SJSA1 (cell line): ENCODE data around the gene SLC36A1. TPM values are rescaled to one million over a fixed set of nuclear protein-coding genes. Genes with fewer than 3 reads are reported as not detected.
"Not testable (repeated sequence)": the region's sequence is repeated elsewhere in the genome, so short reads cannot be mapped to it uniquely, and the experiment has no call there.

Experiments used
- DNase-seq, 2 experiments: peaks; one replicate each; pipeline ENCODE4 v3.0.0-alpha.2; 2015 to 2020; ENCODE audit warnings: low spot score in 2 of 2, low read depth in 1 of 2
- H3K27ac ChIP-seq: fragments of 250-450 bp; sonication (Bioruptor Pico); 2 replicates; pipeline ENCODE4 v1.5.1; 2020; ENCODE audit warnings: mild to moderate bottlenecking, moderate library complexity
- H3K27me3 ChIP-seq: fragments of 250-450 bp; sonication (Bioruptor Pico); replicated peaks from 2 replicates; pipeline ENCODE4 v1.5.1; 2020; ENCODE audit warnings: mild to moderate bottlenecking, moderate library complexity
- H3K36me3 ChIP-seq: fragments of 250-450 bp; sonication (Bioruptor Pico); 2 replicates; pipeline ENCODE4 v1.5.1; 2020; ENCODE audit warnings: mild to moderate bottlenecking
- H3K4me1 ChIP-seq: fragments of 250-450 bp; sonication (Bioruptor Pico); replicated peaks from 2 replicates; pipeline ENCODE4 v1.6.1; 2021; ENCODE audit warnings: mild to moderate bottlenecking
- H3K4me3 ChIP-seq: fragments of 250-450 bp; sonication (Bioruptor Pico); 2 replicates; pipeline ENCODE4 v1.5.1; 2020; ENCODE audit warnings: mild to moderate bottlenecking
- H3K9me3 ChIP-seq: fragments of 250-450 bp; sonication (Bioruptor Pico); replicated peaks from 2 replicates; pipeline ENCODE4 v1.5.1; 2020; ENCODE audit warnings: mild to moderate bottlenecking
- total RNA-seq: library from RNA; depleted of rRNA; stranded (reverse); fragments of >200 nt; shearing (Covaris generic); gene quantifications from 2 replicates; pipeline ENCODE4 v1.2.3, GENCODE V29; 2014

Gene SLC36A1
- total RNA-seq, 1 experiment from 2014 or later, result 20.8 TPM

DNA sequence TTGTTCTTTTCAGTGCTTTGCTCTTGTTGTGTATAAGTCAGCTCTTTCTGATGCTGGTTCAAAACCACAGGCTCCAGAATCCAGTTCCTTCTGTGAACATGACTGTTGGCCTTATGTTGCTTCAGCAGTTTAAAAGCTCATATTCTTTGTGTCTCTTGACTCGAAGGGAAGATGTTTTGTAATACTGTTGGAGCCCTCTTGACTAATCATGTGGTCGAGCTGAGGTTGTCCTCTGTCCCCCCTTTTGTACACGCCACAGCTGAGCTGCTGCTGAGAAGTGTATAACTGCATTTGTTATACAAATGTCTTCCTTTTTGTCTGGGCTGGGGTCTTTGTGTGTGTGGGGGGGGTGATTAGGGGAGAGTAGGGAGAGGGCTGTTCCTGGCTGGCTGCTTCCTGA is 35.8 kb downstream of the SLC36A1 start:
- no peak overlapping the region for H3K27ac ChIP-seq
- peaks cover 62% of the 10 kb centered on the region for H3K36me3 ChIP-seq
- H3K4me1 ChIP-seq, result no peaks in the 10 kb centered on the region
- DNase-seq, result no peak
- no peak overlapping the region for H3K4me3 ChIP-seq
- H3K27me3 ChIP-seq, result no peaks in the 10 kb centered on the region
- no peaks in the 10 kb centered on the region for H3K9me3 ChIP-seq

GRCh38 chr5:151483647-151484046 is 36.2 kb downstream of the SLC36A1 start:
- H3K36me3 ChIP-seq, result peaks cover 65% of the 10 kb centered on the region
- H3K4me1 ChIP-seq, result no peaks in the 10 kb centered on the region
- H3K27me3 ChIP-seq, result no peaks in the 10 kb centered on the region
- DNase-seq, result no peak
- H3K4me3 ChIP-seq, result no peak overlapping the region
- H3K27ac ChIP-seq, result no peak overlapping the region
- no peaks in the 10 kb centered on the region for H3K9me3 ChIP-seq

- no peak overlapping the region for H3K27ac ChIP-seq
- H3K36me3 ChIP-seq, result peaks cover 53% of the 10 kb centered on the region
- H3K4me1 ChIP-seq, result no peaks in the 10 kb centered on the region
- H3K27me3 ChIP-seq, result no peaks in the 10 kb centered on the region
- DNase-seq, result no peak
- H3K4me3 ChIP-seq, result no peak overlapping the region
- no peaks in the 10 kb centered on the region for H3K9me3 ChIP-seq
Measured at GRCh38 chr5:151487544-151487943, 40.1 kb downstream of the SLC36A1 start.

- no peak for DNase-seq
- no peaks in the 10 kb centered on the region for H3K27me3 ChIP-seq
- H3K36me3 ChIP-seq, result peaks cover 40% of the 10 kb centered on the region
- no peaks in the 10 kb centered on the region for H3K4me1 ChIP-seq
- no peak overlapping the region for H3K27ac ChIP-seq
- H3K9me3 ChIP-seq, result no peaks in the 10 kb centered on the region
- H3K4me3 ChIP-seq, result no peak overlapping the region
Measured at GRCh38 chr5:151490627-151491026, 43.2 kb downstream of the SLC36A1 start.

DNA sequence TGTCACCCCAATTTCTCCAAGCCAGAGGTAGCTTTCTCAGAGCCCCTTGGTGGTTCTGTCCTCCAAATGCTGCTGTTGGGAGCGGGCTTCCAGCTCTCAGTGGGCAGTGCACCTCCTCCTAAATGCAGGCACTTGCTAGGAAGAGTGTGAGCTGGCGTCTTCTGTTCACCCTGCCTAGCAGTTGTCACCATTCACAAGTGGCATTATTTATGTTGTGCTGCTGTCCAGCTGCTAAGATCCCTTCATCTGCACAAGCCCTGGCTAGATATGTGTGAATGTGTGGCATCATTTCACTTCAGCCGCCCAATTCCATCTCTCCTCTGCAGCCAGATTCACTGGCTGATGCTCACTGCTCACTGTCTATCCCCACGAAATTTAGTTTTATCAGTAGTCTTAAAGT is 43.7 kb downstream of the SLC36A1 start:
- DNase-seq, result no peak
- no peak overlapping the region for H3K27ac ChIP-seq
- no peak overlapping the region for H3K4me3 ChIP-seq
- H3K9me3 ChIP-seq, result no peaks in the 10 kb centered on the region
- no peaks in the 10 kb centered on the region for H3K27me3 ChIP-seq
- no peaks in the 10 kb centered on the region for H3K4me1 ChIP-seq
- peaks cover 36% of the 10 kb centered on the region for H3K36me3 ChIP-seq

- Histone ChIP-seq H3K4me3 (no peak overlapping the region), H3K4me1 (no peaks in the 10 kb centered on the region), H3K27ac (no peak overlapping the region), H3K27me3 (no peaks in the 10 kb centered on the region), H3K9me3 (no peaks in the 10 kb centered on the region), H3K36me3 (peaks cover 19% of the 10 kb centered on the region)
- DNase-seq, result no peak
Measured at GRCh38 chr5:151492729-151493128, 45.3 kb downstream of the SLC36A1 start.

DNA sequence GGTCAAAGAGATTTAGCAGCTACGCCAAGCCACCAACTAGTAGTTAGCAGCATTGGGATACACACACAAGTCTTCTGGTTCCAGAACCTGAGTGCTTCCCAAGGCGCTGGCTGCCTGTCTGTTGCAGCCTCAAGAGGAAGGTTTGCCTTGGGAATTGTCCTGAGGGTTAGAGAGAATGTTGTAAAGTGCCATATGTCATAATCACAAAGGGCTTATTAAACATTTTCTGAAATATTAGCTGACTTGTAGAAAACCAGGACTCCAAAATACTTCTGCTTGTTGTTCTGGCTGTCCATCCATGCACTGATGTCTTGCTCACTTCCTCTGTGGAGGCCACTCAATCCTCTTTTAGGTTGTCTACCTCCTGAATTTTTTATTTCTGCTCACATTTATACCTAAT is 46.3 kb downstream of the SLC36A1 start:
- no peak for DNase-seq
- no peaks in the 10 kb centered on the region for H3K9me3 ChIP-seq
- H3K27ac ChIP-seq, result no peak overlapping the region
- H3K27me3 ChIP-seq, result no peaks in the 10 kb centered on the region
- no peaks in the 10 kb centered on the region for H3K4me1 ChIP-seq
- no peak overlapping the region for H3K4me3 ChIP-seq
- peaks cover 10% of the 10 kb centered on the region for H3K36me3 ChIP-seq

- Histone ChIP-seq H3K4me3 (no peak overlapping the region), H3K27me3 (no peaks in the 10 kb centered on the region), H3K4me1 (no peaks in the 10 kb centered on the region), H3K27ac (no peak overlapping the region), H3K36me3 (peaks cover 1% of the 10 kb centered on the region; the same call in 1 of the 2 replicates), H3K9me3 (no peaks in the 10 kb centered on the region)
- no peak for DNase-seq
Measured at GRCh38 chr5:151495320-151495719, 47.9 kb downstream of the SLC36A1 start.

- DNase-seq, result no peak
- Histone ChIP-seq H3K27ac (no peak overlapping the region), H3K4me1 (no peaks in the 10 kb centered on the region), H3K36me3 (no peaks in the 10 kb centered on the region), H3K27me3 (no peaks in the 10 kb centered on the region), H3K4me3 (no peak overlapping the region), H3K9me3 (no peaks in the 10 kb centered on the region)
Measured at GRCh38 chr5:151496041-151496484, 48.7 kb downstream of the SLC36A1 start.

DNA sequence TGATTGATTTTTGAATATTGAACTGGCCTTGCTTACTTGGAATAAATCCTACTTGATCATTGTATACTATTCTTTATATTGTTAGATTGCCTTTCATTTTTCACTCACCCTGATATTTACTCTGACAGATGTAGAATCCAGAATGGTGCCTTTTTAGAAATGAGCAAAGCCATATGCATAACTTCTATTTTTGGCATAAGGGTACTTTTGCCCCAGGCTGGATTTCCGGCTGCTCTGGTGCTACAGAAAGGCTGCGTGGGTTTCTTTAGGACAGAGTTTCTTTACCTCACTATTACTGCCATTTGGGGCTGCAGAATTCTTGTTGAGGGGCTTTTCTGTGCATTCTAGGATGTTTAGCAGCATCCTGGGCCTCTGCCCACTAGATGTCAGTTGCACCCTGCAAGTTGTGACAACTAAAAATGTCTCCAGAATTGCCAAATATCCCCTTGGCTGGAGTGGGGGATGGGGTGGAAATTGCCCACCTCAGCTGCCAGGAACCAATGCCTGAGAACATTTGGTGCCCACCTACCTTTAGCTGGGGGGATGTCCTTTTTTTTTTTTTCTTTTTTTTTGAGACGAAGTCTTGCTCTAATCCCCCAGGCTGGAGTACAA is 50.1 kb downstream of the SLC36A1 start:
- Histone ChIP-seq H3K4me1 (no peaks in the 10 kb centered on the region), H3K9me3 (no peaks in the 10 kb centered on the region), H3K27me3 (no peaks in the 10 kb centered on the region), H3K27ac (no peak overlapping the region), H3K36me3 (no peaks in the 10 kb centered on the region), H3K4me3 (no peak overlapping the region)
- no peak for DNase-seq

- no peak for DNase-seq
Measured at GRCh38 chr5:151498395-151499155, 51.2 kb downstream of the SLC36A1 start.

DNA sequence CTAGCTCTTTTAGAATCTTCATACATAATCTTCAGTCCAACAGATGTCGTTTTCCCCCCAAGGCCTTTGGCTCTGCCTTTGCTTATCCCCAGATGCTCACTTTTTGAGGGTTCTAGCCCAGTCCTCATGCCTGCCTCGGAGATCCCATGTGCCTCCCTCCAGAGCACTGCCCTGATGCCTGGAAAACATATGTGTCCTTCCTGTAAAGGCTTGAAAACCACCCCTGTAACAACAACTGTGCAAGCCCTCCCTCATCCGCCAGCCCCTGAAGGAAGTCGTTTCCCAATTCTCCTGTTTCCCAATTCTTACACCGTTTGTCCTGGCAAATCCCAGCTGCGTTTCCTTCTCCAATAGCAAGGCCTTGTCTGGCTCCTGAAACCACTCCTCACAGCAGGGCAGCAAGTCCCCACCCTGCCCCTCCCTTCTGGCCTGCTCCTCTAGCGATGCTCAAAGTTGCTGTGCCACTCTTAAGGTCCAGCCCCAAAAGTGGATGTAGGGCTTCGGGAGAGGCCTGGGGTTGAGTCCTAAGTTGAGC is 52.2 kb downstream of the SLC36A1 start:
- Histone ChIP-seq H3K36me3 (no peaks in the 10 kb centered on the region), H3K27me3 (no peaks in the 10 kb centered on the region), H3K4me1 (no peaks in the 10 kb centered on the region), H3K4me3 (no peak overlapping the region), H3K27ac (no peak overlapping the region), H3K9me3 (no peaks in the 10 kb centered on the region)
- DNase-seq, result no peak

More at GRCh38 chr5:151498395-151499155, 51.2 kb downstream of the SLC36A1 start:
- H3K4me1 ChIP-seq, result no peaks in the 10 kb centered on the region
- H3K36me3 ChIP-seq, result no peaks in the 10 kb centered on the region
- H3K4me3 ChIP-seq, result no peak overlapping the region
- H3K27ac ChIP-seq, result no peak overlapping the region
- no peaks in the 10 kb centered on the region for H3K9me3 ChIP-seq
- no peaks in the 10 kb centered on the region for H3K27me3 ChIP-seq

DNA sequence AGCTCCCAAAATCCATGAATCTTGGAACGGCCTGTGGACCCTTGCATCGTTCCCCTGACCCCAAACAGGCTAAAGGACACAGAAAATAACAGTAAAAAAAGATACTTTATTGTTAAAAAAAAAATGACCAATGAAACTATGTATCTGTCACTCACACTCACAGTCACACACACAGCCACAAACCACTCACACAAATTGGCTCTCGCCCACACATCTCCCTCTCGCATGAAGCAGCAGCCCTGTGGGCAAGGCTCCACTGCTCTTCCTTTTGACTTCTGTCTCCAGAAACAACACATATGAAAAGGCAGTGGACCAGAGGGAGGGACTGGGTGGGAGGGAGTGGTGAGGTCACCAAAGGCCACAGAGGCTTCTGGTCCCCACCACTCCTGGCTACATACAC is 56.6 kb downstream of the SLC36A1 start:
- no peaks in the 10 kb centered on the region for H3K27me3 ChIP-seq
- no peak for DNase-seq
- no peaks in the 10 kb centered on the region for H3K4me1 ChIP-seq

DNA sequence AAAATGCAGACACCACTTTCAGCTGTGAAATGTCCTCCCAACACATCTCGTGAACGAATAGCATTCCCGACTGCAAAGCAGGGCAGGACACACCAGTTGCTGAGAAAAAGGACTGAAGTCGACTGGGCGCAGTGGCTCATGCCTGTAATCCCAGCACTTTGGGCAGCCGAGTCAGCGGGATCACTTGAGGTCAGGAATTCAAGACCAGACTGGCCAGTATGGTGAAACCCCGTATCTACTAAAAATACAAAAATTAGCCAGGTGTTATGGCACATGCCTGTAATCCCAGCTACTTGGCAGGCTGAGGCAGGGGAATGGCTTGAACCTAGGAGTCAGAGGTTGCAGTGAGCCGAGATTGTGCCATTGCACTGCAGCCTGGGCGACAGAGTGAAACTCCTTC is 60.9 kb downstream of the SLC36A1 start:
- not testable (repeated sequence) for H3K27me3 ChIP-seq, H3K27ac ChIP-seq, H3K4me3 ChIP-seq, H3K9me3 ChIP-seq, DNase-seq, H3K4me1 ChIP-seq, H3K36me3 ChIP-seq

More for the DNA sequence above, 56.6 kb downstream of the SLC36A1 start:
- Histone ChIP-seq H3K27ac (no peak overlapping the region), H3K36me3 (no peaks in the 10 kb centered on the region), H3K9me3 (no peaks in the 10 kb centered on the region), H3K4me3 (no peak overlapping the region)
